G401 (cell line): Measurements from ENCODE around the gene PIMREG. TPM values are rescaled to one million over a fixed set of nuclear protein-coding genes. Genes with fewer than 3 reads are reported as not detected.

ENCODE experiments used
- DNase-seq: peaks from one replicate; pipeline ENCODE4 v3.0.0-alpha.2; 2015; ENCODE audit warnings: low spot score
- in situ Hi-C: cut with HindIII; loops from 2 replicates; pipeline ENCODE4 v1.10.0; 2016; ENCODE audit warnings: low sequenced_read_pairs, mixed read lengths
- total RNA-seq: library from RNA; depleted of rRNA; stranded (reverse); fragments of >200 nt; shearing (Covaris generic); gene quantifications from 2 replicates; pipeline ENCODE4 v1.2.3, GENCODE V29; 2014

The PIMREG gene
- total RNA-seq, 1 experiment from 2014 or later = 72.7 TPM

DNA sequence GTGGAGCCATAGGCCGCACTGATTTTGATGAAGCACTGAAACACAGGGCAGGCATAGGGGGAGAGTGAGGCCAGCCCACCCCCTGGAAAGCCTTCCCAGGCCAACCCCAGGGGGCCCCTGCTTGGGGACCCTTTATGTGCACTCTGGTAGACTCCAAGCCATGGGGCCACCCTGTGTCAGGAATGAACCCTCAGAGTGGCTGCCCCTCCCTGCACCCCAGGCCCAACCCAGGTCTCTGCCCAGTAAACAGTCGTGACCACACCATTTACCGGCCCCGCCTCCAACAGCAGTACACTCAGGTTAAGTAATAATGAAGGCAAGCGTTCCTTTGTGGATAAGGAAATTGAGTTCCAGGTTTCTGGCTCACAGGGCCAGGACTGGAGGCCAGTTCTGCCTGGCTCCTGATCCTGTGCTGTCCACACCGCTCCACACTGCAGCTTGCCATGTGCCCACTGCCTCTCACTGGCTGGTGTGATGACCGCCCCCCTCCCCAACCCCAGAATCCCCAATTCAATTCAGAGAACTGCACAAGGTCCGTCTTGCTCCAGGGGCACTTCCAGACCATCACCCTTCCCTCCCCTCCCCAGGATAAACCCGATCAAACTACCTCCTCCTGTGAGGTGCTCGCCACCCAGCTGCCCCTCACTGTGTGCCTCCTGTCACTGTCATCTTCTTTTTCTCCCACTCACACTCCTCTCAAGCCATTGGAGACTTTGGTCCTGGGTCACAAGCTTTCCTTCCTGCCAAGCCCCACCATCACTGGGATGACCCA lies 13.6 kb downstream of the PIMREG start:
- no peak for DNase-seq
- in situ Hi-C loops = no loop called here

GRCh38 chr17:6458460-6458950 lies 14.2 kb downstream of the PIMREG start:
- in situ Hi-C loops = no loop called here
- DNase-seq = no peak

GRCh38 chr17:6460531-6461161 lies 16.4 kb downstream of the PIMREG start:
- in situ Hi-C loops = no loop called here
- no peak for DNase-seq

- DNase-seq = no peak
- in situ Hi-C loops = no loop called here
These were observed 17.0 kb downstream of the PIMREG start for GRCh38 chr17:6461246-6461645.

GRCh38 chr17:6461792-6462524 lies 17.7 kb downstream of the PIMREG start:
- in situ Hi-C loops = no loop called here
- no peak for DNase-seq

DNA sequence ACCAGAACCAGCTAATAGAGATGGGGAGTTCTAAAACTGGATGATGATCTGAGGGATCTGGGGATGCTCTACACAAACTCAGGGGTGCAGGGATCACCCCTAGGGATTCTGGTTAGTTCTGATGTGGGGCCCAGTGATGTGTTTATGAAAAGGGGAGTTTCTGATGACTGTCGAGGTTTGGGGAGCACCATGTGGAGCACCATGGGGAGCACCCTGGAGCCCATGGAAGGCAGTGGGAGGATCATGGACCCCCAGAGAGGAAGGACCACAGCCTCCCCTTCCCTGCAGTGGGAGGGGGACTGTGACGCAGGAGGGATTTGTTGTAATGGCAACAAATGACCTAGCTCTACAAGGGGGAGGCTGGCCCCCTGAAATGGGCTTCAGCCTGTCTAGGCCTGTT lies 18.4 kb downstream of the PIMREG start:
- DNase-seq = no peak
- in situ Hi-C loops = no loop called here

DNA sequence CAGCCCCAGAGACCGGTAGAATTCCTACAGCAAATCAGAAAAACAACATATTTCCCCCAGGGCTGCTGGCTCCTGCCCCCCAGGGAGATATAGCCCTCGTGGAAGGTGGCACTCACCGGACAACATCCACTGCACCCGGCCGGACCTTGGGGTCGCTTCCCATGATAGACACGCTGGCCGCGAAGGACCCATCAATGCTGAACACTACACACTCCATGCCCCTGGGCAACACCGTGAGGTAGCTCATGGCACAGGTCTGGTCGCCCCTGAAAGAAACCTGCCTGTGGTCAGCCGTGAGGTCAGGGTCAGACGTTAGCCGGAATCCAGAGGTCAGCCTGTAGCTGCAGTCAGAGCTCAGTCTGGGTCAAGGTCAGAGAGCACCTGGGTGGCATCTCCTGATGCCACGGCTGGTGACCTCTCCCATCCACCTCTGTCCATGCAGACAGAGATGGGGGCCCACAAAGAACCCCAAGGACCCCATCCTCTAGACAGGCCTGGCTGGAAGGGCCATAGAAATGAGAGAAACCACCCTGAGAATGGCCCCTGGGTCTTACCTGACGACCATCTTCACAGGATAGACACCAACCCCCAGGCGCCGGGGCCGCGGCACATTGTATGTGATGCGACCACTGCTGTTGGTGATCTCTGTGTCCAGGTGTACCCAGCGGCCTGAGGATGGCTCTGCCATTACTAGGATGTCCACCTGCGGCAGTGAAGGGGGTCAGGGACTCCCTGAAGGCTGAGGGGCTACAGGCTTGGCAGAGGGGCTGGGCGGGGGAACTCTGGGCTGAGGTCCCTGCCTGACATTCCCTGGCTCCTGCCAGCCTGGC lies 19.6 kb downstream of the PIMREG start:
- no peak for DNase-seq
- in situ Hi-C loops = no loop called here

DNA sequence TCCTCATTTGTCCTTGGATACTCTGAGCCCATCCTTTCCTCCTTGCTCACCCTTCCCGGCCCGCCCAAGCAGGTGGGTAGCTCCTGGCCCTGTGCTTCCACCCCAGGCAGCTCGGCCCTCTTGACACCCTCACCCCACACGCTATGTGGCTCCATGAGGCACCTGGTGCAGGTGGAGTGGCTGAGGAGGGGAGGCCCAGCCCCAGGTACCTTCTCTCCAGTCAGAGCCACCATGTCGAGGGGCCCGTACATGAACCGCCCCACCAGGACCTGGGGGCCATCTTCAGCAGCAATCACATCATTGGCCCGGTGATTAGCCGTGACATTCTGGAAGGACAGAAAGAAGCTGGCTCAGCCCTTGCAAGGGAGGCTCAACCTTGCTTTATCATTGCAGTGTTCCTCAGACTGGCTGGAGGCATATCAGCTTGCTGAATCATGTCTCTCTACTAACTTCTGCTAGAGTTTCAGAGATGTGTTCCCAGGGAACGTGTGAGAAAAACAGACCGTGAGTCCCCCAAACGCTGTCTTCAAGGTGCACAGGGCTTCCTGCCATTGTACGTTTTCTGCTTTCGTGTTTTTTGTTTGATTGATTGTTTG lies 20.3 kb downstream of the PIMREG start:
- DNase-seq = no peak
- in situ Hi-C loops = no loop called here

DNA sequence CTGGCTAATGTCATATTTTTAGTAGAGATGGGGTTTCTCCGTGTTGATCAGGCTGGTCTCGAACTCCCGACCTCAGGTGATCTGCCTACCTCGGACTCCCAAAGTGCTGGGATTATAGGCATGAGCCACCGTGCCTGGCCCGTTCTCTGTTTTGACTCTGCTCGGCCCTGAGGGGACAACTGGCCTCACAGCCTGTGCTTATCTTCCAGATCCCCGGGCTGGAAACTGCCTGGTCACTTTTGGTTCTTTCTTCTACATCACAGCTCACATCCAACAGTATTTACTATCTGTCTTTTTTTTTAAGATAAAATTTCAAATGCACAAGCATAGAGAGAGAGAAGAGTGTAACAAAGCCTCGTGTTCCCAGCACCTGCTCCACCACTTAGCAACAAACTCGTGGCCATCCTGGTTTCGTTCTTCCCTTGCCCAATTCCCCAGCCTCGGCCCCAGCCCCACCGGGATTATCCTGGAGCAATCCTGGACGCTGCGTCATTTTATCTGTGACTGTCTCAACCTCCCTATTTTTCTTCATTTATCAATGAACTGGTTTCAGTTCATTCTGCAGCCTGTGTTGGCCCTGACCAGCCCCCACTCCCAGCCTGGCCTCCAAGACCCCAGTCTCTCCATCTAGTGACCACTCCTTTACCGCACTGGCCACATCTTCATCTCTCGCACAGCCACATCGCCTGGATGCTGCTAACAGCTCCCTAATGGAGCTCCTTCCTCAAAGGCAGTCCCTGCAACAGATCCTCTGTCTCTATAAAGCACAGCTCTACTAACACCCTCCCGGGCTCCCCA lies 21.1 kb downstream of the PIMREG start:
- in situ Hi-C loops = no loop called here
- DNase-seq = no peak

- in situ Hi-C loops = no loop called here
These were observed 23.3 kb downstream of the PIMREG start for GRCh38 chr17:6467567-6467966.

DNA sequence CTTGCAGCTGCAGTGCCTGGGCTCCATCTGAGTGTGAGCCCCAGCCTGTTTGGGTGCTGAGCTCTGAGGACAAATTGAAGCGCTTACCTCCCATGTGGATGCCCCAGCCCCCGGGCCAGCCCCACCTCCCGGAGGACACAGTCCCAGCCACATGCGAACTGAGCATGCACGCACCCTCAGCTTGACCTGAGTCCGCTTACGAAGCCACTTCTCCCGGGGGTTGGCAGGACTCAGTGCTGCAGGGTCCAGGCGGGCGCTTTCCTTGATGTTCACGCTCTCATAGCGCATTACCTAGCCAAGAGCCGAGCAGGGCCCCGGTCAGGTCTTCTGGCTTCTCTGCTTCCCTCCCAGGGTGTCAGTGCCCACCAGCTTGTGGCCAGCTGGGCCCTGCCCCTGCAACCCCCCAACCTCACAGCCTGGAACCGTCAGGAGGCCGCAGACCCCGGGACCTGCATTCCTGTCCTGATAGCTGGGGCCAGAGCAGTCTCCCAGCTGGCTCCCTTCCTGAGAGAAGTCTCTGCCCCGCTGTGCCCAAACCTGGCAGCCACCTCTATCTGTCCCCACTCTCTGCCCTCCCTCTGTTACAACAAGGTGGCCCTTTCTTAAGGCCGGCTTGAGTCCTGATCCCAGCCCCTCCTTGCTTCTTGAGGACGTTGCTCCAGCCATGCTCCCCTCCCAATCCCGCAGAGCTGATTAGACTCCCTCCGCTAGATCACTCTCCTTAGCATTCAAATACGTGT lies 24.0 kb downstream of the PIMREG start:
- in situ Hi-C loops = no loop called here
- DNase-seq = peak; percentile 64

More at GRCh38 chr17:6467567-6467966, 23.3 kb downstream of the PIMREG start:
- no peak for DNase-seq

DNA sequence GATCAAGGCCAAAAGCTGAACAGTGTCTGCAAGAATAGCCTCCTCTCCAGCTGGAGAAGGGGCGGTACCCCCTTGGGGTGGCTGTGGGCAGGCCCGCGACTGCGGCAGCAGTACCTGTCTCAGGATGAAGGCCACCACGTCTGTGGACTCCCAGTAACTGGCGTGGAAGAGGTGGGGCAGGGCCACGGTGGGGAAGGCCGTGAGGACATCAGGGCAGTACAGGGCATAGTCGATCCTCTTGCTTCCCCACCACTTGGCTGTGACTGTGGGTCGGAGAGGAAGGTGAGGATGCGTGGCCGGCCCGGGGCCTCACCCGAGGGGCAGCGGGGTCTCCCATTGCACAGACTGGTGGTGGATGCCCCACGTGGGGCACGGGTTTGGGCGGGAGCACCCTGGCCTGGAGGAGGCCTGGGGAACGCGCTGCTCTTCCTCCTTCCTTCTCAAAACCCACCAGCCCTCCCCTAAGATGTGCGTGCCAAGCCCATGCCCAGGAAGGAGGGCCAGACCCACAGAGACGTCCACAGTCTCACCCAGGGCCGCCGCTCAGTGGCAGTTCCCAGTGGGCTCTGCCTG lies 26.0 kb downstream of the PIMREG start:
- in situ Hi-C loops = no loop called here

DNA sequence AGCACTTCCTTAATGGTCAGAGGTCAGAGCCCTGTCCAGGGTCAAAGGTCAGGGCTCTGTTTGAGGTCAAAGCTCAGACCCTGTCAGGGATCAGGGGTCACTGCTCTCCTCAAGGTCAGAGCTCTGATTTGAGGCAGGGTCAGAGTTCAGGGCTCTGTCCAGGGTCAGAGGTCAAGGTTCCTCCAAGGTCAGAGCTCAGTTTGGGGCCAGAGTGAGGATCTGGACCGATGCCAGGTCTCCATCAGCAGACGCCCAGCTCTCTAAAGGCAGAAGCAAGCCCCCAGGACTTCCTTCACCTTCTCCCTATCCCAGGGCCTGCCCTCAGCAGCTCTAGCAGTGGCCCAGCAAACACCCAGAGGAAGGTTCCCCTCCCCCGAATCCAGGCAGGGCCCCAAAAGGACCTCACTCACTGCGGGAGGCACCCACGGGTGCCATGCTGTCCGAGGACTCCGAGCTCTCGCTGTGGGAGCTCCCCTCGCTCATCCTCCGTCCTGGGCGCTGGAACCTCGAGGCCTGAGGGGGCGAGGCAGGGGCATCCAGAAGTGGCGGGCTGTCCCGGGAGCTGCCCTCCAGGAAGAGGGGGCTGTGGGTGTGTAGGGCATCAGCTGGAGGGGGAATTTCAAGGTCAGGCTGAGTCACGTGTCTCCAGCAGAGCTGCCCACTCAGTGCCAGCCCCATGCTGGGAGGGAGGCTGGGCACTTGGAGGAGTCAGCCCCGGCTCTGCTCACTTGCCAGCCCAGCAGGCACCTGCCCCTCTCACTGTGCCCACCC lies 26.7 kb downstream of the PIMREG start:
- DNase-seq = no peak
- in situ Hi-C loops = no loop called here

More for the DNA sequence above, 26.0 kb downstream of the PIMREG start:
- DNase-seq = no peak

DNA sequence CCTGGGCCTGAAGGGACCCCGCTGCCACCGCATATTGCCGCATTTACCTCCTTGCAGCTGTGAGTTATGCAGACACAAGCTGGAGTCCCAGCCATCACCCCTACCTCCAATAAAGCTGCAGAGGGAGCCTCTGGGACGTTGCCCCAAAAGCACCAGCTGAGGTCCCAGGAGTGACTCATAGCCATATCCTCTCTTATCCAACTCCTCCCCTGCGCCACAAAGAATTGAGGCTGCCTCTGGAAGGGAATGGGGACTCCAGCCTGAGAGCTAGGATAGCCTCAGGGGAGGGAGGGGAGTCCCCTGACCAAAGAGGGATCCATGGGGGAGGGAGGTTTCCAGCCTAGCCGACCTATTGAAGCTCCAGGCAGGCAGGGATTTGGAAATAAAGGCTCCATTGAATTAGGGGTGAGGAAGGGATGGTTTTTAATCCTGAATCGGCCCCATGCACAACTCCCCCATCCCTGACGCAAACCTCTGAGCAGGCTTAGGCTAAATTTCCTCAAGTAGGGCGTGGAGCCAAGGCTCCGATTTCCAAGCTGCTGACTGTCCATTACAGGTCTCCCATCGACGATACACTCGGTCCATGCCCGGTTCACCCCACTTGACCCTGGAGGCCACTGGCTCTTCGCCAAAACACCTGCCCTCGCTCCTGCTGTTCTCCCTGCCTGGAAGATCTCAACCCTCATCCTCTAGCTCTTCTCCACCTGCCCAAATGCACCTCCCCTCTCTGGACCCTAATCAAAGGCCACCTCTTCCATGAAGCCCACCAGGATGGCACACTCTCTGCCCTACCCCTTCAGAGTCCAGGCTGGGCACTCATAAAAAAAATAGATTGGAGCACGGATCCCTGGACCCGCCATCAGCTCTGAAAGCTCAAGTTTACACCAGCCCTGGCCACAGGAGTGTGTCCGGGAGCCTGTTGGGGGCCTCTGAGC lies 27.5 kb downstream of the PIMREG start:
- peak; percentile 36 for DNase-seq
- in situ Hi-C loops = no loop called here

DNA sequence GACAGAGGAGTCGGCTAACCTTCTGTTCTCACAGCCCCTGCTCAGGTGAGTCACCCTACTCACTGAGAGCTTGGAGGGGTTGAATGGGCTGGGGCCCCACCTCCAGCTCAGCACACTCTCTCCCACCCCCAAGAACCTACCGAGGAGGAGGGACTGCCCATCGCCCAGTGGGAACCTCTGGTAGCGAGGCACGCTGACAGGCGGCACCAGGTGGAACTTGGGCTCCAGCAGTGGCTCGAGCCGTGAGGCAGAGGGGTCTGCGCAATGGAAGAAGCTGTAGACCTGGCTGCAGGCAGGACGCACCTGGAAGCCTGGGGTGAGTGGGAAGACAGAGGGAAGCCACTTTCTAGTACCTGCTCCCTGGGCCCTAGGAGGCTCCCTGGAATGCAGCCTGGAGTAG lies 28.3 kb downstream of the PIMREG start:
- in situ Hi-C loops = no loop called here

More for the DNA sequence above, 28.3 kb downstream of the PIMREG start:
- no peak for DNase-seq
